Epithelial cell of proximal tubule (primary cell): Measurements from ENCODE around the gene HSPA6. TPM values are rescaled to one million over a fixed set of nuclear protein-coding genes. Genes with fewer than 3 reads are reported as not detected.
"Not testable (repeated sequence)": the region's sequence is repeated elsewhere in the genome, so short reads cannot be mapped to it uniquely, and the experiment has no call there.

ENCODE experiments used
- DNase-seq: peaks from one replicate; pipeline ENCODE4 v3.0.0-alpha.2; 2011; ENCODE audit warnings: low read depth
- H3K4me3 ChIP-seq: 2 replicates; pipeline ENCODE4 v1.5.1; 2011; ENCODE audit warnings: low read depth, mild to moderate bottlenecking, low read length
- CTCF ChIP-seq: conservative IDR thresholded peaks from 2 replicates; pipeline ENCODE4 v1.5.1; 2012; ENCODE audit warnings: low read depth, mild to moderate bottlenecking, low read length
- total RNA-seq: library from RNA; depleted of rRNA; stranded (reverse); fragments of >200 nt; gene quantifications from 2 replicates; pipeline ENCODE4 v1.2.3, GENCODE V29; 2015

HSPA6 gene
- total RNA-seq, 1 donor from 2014 or later, result 0.12 TPM

GRCh38 chr1:161503394-161503748, 21.0 kb upstream of the HSPA6 start:
- DNase-seq, result no peak
- no peak for TF ChIP-seq CTCF
- H3K4me3 ChIP-seq, result no peak overlapping the region

GRCh38 chr1:161505686-161506085, 18.7 kb upstream of the HSPA6 start:
- no peak for DNase-seq
- no peak for TF ChIP-seq CTCF
- H3K4me3 ChIP-seq, result no peak overlapping the region

GRCh38 chr1:161506336-161507223, 17.8 kb upstream of the HSPA6 start:
- no peak for TF ChIP-seq CTCF
- no peak for DNase-seq
- no peak overlapping the region for H3K4me3 ChIP-seq

GRCh38 chr1:161510477-161510876, 13.9 kb upstream of the HSPA6 start:
- no peak overlapping the region for H3K4me3 ChIP-seq
- no peak for TF ChIP-seq CTCF
- no peak for DNase-seq

- TF ChIP-seq CTCF, result no peak
- H3K4me3 ChIP-seq, result no peak overlapping the region
- no peak for DNase-seq
Measured at GRCh38 chr1:161511018-161511755, 13.2 kb upstream of the HSPA6 start.

- DNase-seq, result no peak
- H3K4me3 ChIP-seq, result no peak overlapping the region
- TF ChIP-seq CTCF, result no peak
Measured at GRCh38 chr1:161511756-161512060, 12.6 kb upstream of the HSPA6 start.

GRCh38 chr1:161512636-161513447, 11.5 kb upstream of the HSPA6 start:
- not testable (repeated sequence) for H3K4me3 ChIP-seq, DNase-seq

GRCh38 chr1:161513448-161513780, 10.9 kb upstream of the HSPA6 start:
- DNase-seq, H3K4me3 ChIP-seq: not testable (repeated sequence)

- H3K4me3 ChIP-seq, DNase-seq: not testable (repeated sequence)
Measured at GRCh38 chr1:161513953-161514352, 10.4 kb upstream of the HSPA6 start.

- DNase-seq, H3K4me3 ChIP-seq: not testable (repeated sequence)
Measured at GRCh38 chr1:161523041-161523816, 1.1 kb upstream of the HSPA6 start.
